HG03039 (cell line): ENCODE data around the gene LSM14A.
"Not testable (repeated sequence)": the region's sequence is repeated elsewhere in the genome, so short reads cannot be mapped to it uniquely, and the experiment has no call there.

Experiments
- ATAC-seq: cut with Tn5 transposase; IDR thresholded peaks from one replicate; pipeline ENCODE4 v1.9.1; 2021; ENCODE audit warnings: mild to moderate bottlenecking, moderate library complexity; ENCODE audit not compliant: unreplicated experiment

Gene LSM14A

GRCh38 chr19:34189199-34189916, 17.1 kb downstream of the LSM14A start:
- no peak for ATAC-seq

- no peak for ATAC-seq
These were observed 17.7 kb downstream of the LSM14A start for GRCh38 chr19:34189917-34190425.

- no peak for ATAC-seq
These were observed 19.2 kb downstream of the LSM14A start for GRCh38 chr19:34191355-34191962.

GRCh38 chr19:34193439-34193838, 21.1 kb downstream of the LSM14A start:
- no peak for ATAC-seq

GRCh38 chr19:34193876-34194275, 21.6 kb downstream of the LSM14A start:
- ATAC-seq = no peak

GRCh38 chr19:34201133-34201532, 28.8 kb downstream of the LSM14A start:
- no peak for ATAC-seq

GRCh38 chr19:34205324-34205723, 33.0 kb downstream of the LSM14A start:
- ATAC-seq = not testable (repeated sequence)

GRCh38 chr19:34208291-34208884, 36.1 kb downstream of the LSM14A start:
- no peak for ATAC-seq

- ATAC-seq = no peak
These were observed 37.4 kb downstream of the LSM14A start for GRCh38 chr19:34209726-34210125.

- no peak for ATAC-seq
These were observed 41.0 kb downstream of the LSM14A start for GRCh38 chr19:34213283-34213682.

- no peak for ATAC-seq
These were observed 41.7 kb downstream of the LSM14A start for GRCh38 chr19:34214040-34214439.

GRCh38 chr19:34215006-34215665, 42.8 kb downstream of the LSM14A start:
- no peak for ATAC-seq

GRCh38 chr19:34215666-34216038, 43.3 kb downstream of the LSM14A start:
- no peak for ATAC-seq

- ATAC-seq = not testable (repeated sequence)
These were observed 44.5 kb downstream of the LSM14A start for GRCh38 chr19:34216745-34217219.

GRCh38 chr19:34217952-34218817, 45.9 kb downstream of the LSM14A start:
- no peak for ATAC-seq

- ATAC-seq = no peak
These were observed 46.5 kb downstream of the LSM14A start for GRCh38 chr19:34218818-34219164.

GRCh38 chr19:34220472-34221063, 48.3 kb downstream of the LSM14A start:
- no peak for ATAC-seq

GRCh38 chr19:34222386-34222785, 50.1 kb downstream of the LSM14A start:
- no peak for ATAC-seq

- ATAC-seq = no peak
These were observed 52.8 kb downstream of the LSM14A start for GRCh38 chr19:34224996-34225658.

GRCh38 chr19:34225659-34226015, 53.3 kb downstream of the LSM14A start:
- no peak for ATAC-seq
